AG09309 (cell line): Measurements from ENCODE around the gene RAB1B.
A peak's percentile ranks its signal among the peaks of the same experiment; 100 is the strongest.
"Not testable (repeated sequence)": the region's sequence is repeated elsewhere in the genome, so short reads cannot be mapped to it uniquely, and the experiment has no call there.

Experiments used
- DNase-seq: peaks from one replicate; pipeline ENCODE4 v3.0.0-alpha.2; 2010; ENCODE audit warnings: low read depth
- H3K4me3 ChIP-seq: 2 replicates; pipeline ENCODE4 v1.5.1; 2011; ENCODE audit warnings: mild to moderate bottlenecking, low read depth, low read length, moderate library complexity; ENCODE audit not compliant: control insufficient read depth
- CTCF ChIP-seq: IDR thresholded peaks from 2 replicates; pipeline ENCODE4 v1.5.1; 2011; ENCODE audit warnings: mild to moderate bottlenecking, low read depth, low read length, inconsistent platforms; ENCODE audit not compliant: insufficient read depth, control insufficient read depth; ENCODE audit errors: missing control alignments

Gene RAB1B

GRCh38 chr11:66247295-66247694 is 21.1 kb upstream of the RAB1B start:
- H3K4me3 ChIP-seq = no peak overlapping the region
- no peak for TF ChIP-seq CTCF
- no peak for DNase-seq

- no peak for TF ChIP-seq CTCF
- DNase-seq = no peak
- H3K4me3 ChIP-seq = no peak overlapping the region
Observed at GRCh38 chr11:66247801-66248200, 20.6 kb upstream of the RAB1B start.

DNA sequence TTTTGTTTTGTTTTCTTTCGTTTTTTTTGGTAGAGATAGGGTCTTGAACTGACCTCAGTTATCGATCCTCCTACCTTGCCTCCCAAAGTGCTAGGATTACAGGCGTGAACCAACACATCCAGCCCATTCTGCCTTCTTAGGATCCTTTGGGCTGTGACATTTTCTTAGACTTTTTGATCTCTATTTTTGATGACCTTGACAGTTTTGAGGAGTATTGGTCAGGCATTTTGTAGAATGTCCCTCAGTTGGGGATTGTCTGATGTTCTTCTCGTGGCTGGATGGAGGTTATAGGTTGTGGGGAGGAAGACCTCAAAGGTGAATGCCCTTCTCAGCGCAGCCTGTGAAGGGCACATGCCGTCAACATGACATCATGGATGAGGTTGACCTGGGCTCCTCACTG is 19.5 kb upstream of the RAB1B start:
- no peak overlapping the region for H3K4me3 ChIP-seq
- no peak for TF ChIP-seq CTCF
- DNase-seq = no peak

GRCh38 chr11:66251809-66252208 is 16.6 kb upstream of the RAB1B start:
- no peak overlapping the region for H3K4me3 ChIP-seq
- no peak for DNase-seq
- no peak for TF ChIP-seq CTCF

- not testable (repeated sequence) for H3K4me3 ChIP-seq, DNase-seq
Observed at GRCh38 chr11:66253081-66253480, 15.4 kb upstream of the RAB1B start.

DNA sequence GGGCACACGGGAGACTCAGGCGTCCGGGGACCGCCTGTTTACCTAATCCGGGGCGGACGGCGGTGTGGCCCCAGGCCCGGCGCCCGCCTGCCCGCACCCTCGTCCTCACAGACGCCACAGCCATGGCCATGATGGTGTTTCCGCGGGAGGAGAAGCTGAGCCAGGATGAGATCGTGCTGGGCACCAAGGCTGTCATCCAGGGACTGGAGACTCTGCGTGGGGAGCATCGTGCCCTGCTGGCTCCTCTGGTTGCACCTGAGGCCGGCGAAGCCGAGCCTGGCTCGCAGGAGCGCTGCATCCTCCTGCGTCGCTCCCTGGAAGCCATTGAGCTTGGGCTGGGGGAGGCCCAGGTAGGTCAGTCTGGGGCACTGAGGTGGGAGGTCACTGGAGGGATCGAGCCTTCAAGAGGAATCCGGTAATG is 10.0 kb upstream of the RAB1B start:
- no peak for TF ChIP-seq CTCF
- peak overlapping the region; percentile 87 for H3K4me3 ChIP-seq
- DNase-seq = no peak

DNA sequence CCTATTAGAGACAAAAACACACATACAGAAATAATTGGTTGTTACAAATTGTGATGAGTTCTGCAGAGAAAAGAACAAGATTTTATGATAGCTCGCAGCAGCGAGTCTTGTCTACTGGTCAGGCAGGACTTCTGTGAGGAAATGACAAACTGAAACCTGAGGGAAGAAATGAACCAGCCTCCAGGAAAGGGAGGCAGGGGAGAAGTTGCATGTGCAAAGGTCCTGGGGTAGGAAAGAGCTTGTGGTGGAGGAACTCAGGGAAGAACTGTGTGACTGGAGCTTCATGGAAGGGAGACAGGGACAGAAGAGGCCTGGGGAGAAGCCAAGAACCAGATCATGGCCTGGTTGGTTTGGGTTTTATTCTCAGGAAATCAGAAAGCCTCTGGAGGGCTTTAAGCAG is 9.2 kb upstream of the RAB1B start:
- no peak overlapping the region for H3K4me3 ChIP-seq
- DNase-seq = no peak
- no peak for TF ChIP-seq CTCF

DNA sequence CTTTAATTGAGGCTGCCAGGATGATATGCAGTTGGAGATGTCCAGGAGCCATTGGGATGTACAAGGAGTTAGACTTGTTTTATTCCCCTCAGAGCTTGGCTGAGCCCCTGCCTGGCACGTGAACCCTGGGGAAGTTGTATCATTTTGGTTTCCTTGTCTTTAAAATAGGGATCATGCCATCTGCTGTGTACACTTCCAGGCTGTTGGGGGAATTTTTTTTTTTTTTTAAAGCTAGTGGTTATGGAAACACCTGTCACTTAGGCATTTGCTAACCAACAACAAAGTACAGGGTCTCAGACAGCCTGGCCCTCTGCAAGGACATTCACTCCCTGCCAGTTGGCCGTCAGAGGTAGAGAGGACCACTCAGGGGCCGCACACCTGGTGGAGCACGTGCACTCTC is 8.5 kb upstream of the RAB1B start:
- H3K4me3 ChIP-seq = no peak overlapping the region
- TF ChIP-seq CTCF = no peak
- no peak for DNase-seq
